Measurements from ENCODE around the gene GPATCH2L.

Gene GPATCH2L

DNA sequence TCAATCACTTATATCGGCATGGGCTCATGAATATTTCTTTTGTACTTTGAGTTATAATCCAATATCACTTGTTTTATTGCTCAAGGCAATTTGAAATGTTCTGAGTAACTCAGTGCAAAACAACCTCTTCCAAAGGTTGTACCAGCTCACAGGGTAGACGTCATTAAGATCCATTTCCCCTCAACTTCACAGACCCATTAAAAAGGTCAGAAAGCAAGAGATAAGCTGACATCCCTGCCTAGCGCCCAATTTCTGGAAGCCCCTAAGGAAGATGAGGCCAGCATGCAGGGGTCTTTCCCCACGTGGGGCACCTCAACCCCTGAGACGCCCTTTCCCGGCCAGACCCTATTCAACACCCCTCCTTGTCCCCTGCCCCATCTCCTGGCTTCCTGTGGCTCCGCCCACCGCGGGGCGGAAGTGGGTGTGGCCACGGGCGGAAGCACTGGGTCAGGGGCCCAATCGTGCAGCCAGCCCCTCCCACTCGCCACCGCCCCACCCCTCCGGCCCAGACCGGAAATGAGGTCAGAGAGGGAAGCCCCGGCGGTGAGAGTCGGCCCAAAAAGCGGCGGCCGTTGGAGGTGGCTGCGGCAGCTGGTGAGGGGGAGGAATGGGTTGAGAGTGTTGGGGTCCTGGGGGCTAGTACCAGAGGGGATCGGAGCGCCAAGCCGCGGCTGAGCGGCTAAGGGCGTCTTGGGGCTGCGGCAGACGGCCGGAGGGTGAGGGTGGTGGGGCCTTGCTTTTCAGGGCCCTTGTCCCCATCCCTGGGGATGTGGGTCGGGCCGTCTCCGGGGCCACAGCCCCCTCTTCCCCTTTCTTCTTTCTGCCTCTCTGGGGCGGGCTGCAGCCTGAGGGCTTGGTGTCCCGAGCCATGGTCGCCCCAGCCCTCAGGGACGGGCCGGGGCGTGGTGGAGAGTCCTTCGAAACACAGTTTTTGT lies at the start of gene GPATCH2L:
Gene GPATCH2L (plus strand): TSS at position 525 of the 935 bp plus-strand sequence. CDS start 2,442 bp downstream, outside the sequence.
- peak; percentile 100 for DNase-seq (ENCODE audit: low spot score)

DNA sequence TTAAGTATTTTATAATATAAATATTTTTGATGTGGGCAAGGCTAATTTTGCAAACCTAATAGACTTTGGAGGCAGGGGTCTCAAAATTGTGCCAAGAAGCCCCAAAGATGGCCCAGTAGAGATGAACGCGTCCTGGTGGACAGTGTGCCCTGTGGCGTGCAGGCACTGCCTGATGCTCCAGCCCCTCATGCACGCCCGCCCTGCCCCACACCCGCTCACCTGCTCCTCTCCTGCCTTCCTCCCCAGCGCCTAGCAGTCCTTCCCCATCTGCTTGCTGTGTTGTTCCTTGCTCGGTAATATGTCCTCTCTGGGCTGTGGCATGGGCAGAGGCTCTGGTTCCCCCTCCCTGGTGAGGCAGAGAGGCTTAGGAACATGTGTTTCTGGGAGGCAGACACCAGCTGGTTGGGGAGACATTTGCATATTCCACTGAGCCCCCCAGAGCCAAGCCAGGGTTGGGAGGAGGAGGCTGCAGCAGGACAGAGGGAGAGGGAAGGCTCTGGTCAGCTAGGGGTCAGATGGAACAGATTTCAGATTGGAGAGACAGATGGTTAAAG lies 46.8 kb upstream of the GPATCH2L start:
- no peak for DNase-seq (ENCODE audit: low spot score)

DNA sequence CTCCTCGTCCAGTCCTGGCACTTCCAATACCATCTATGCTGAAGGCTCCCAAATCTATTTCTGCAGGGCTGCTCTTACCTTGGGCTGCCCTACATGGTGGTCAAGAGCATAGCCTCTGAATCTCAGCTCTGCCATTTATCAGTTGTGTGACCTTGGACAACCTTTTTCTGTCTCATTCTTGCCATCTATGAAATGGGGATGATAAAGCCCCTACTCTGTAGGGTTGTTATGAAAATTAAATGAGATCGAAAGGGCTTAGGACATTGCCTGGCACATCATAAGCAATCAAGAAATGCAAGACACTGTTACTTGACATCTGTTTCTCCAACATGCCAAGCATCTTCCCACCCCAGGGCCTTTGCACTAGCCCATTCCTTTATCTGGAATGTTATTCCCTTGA lies 45.5 kb upstream of the GPATCH2L start:
- no peak for DNase-seq (ENCODE audit: low spot score)

DNA sequence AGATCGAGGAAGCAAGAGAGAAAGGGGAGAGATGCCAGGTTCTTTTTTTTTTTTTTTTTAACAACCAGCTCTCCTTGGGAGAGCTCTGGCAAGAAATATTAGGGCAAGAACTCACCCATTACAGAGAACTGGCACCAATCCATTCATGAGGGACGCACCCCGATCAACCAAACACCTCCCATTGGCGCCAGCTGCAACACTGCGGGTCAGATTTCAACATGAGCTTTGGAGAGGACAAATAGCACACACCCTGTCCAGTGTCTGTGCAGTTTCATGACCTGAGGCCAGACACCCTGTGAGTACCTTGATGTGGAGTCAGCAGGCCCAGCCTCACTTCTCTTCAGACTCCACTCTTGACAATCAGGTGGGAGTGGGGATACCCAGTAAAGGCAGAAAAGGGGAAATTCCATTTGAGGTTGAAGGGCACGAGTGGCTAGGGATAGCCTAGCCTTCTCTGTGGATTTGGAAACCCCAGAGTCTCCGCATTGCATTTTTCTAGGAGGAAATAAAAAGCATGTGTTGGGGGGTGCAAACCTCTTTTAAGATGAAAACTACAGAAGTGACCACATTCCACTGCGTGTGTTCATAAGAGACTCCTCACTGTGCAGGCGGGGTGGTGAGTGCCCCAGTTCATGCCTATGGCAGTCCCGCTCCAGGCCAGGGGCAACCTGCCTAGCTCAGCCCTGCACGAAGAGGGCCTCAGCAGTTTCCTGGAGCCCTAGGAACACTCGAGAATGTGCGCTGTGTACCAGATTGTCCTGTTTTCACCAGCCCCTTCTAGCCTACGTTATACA lies 42.4 kb upstream of the GPATCH2L start:
- DNase-seq (ENCODE audit: low spot score), result peak; percentile 51

DNA sequence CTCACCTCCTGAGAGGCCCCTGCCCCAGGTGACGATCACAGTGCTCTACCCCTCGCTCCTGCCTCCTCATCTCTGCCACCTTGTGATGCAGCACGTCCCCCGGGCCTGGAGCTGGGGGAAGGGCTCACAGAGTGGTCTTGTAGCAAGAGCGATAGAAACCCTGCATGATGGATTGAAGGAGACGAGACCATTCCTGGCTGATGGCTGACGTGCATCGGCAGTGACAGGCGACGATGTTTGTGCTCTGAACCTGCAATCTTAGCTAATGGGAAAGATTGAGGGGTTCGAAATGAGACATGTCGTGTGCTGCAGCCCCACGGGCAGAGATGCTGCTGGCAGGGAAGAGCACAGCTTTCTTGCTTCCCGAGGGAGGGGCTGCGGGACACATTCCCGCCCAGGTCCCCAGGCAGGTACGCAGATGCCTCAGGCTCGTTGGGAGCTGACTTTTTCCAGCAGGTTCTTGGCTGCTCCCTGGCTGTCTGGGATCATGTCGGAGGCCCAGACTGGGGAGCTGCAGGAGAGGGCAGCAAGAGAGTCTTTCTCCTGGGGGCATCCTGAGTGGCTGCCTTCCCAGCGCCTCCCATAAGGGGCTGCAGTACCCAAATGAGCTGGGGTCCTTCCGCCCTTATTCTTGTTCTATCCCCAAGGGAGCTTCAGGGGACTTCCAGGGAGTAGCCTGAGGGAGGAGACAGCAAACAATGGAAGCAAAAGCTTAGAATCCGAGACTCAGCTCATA lies 38.7 kb upstream of the GPATCH2L start:
- peak; percentile 56 for DNase-seq (ENCODE audit: low spot score)

DNA sequence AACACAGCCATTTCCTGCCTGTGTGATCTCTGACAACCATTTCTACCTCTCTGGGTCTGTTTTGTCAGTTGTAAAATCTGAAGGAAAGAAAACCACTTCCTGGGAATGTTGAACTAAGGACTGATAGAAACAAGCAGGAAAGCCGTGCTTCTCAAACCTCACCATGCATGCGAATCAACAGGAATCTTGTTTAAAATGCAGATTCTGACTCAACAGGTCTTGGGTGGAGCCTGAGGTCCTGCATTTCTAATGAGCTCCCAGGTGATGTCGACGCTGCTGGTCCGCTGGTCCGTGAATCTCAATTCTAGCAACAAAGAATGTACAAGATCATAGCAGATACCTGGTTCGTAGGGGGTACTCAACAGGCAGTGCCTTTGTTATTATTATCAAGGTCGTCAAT lies 38.0 kb upstream of the GPATCH2L start:
- DNase-seq (ENCODE audit: low spot score), result no peak

DNA sequence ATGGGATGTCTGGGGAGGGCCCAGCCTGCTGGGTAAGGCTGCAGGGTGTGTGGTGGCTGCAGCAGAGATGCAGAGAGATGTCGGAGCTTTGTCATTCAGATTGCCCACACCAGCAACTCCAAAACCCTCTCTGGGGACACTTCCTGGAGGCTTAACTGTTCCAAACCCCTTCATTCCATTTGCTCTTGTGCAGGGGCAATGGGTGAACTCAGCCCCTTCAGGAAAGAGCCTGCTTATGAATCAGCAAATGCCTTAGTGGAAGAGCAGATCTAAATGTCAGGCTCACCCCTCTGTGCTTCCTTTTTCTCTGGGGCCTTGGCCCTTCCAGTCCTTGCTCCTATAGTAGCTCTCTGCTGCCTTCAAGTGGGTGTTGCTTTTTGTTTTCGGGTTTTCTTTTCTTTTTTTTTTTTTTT lies 36.7 kb upstream of the GPATCH2L start:
- DNase-seq (ENCODE audit: low spot score), result peak; percentile 55

DNA sequence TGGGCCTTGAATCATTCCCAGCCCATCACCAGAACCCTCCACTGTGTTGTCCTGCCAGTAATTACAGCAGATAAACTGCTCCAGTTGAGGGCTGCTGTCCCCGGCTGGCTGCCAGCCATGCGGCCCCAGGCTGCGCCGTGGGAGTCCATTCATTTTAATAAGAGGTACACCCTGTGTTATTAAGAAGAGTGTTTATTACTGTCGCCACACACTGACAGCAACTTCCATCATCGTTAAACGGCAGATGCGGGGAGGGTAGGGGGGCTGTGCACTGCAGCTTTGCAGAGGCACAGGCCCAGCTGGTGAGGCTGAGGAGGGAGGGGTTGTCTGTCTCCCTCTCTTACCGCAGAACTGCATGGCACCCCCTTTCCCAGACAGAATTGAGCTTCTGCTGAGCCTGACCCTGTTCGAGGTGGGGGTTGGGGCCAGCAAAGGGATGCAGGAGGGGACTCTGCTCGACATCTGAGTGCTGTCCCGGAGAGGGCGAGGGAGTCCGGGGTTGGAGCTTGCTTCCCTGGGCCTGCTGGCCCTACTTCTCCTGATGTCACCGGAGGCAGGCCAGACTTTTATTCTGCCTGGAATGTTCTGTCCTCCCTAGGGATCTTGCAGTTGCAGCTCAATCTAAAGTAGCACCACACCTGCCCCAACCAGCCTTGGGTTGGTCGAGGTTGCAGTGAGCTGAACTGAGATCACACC lies 33.8 kb upstream of the GPATCH2L start:
- DNase-seq (ENCODE audit: low spot score), result no peak

DNA sequence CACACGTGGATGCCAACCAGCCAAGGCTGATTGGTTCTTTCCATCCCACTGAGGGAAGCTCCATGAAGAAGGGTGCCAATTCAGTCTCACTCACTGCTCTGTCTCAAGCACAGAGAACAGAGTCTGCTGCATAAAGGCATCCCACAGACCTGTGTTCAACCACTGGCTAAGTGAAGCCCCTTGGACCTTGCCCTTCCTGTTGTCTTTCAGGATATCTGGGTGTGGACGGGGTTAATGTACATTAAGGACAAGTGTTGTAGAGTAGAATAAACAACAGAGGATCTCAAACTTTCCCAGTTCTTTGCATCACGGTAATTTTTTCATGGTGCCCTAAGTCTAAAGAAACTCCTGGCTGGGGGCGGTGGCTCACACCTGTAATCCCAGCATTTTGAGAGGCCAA lies 33.1 kb upstream of the GPATCH2L start:
- no peak for DNase-seq (ENCODE audit: low spot score)

DNA sequence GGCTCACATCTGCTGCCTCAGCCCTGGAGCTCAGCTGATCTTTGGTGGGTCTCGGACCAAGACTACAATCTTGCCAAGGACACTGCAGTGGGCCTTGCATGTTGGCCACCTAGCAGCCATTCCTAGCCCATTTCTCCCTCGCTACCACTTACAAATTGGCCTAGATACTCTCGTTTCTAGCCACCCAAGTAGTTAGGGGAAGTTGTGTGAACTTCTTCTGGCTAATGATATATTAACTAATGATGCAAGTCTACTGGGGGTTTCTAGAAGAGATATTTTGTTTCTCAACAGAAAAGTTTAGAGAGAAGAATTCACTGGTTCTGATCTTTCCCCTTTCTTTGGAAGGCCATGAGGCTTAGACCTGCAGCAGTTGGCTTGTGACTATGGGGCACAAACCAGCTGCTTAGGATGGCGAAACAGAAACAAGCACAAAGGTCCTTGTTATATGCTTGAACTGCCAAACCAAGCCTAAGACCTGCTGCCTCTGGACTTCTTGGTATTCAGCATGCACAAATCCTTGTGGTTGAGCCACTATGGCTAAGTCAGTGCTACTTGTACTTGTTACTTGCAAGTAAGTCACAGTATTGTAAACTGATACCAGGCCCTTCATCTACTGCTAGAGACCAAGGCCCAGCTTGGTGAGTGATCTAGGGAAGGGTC lies 30.5 kb upstream of the GPATCH2L start:
- no peak for DNase-seq (ENCODE audit: low spot score)

DNA sequence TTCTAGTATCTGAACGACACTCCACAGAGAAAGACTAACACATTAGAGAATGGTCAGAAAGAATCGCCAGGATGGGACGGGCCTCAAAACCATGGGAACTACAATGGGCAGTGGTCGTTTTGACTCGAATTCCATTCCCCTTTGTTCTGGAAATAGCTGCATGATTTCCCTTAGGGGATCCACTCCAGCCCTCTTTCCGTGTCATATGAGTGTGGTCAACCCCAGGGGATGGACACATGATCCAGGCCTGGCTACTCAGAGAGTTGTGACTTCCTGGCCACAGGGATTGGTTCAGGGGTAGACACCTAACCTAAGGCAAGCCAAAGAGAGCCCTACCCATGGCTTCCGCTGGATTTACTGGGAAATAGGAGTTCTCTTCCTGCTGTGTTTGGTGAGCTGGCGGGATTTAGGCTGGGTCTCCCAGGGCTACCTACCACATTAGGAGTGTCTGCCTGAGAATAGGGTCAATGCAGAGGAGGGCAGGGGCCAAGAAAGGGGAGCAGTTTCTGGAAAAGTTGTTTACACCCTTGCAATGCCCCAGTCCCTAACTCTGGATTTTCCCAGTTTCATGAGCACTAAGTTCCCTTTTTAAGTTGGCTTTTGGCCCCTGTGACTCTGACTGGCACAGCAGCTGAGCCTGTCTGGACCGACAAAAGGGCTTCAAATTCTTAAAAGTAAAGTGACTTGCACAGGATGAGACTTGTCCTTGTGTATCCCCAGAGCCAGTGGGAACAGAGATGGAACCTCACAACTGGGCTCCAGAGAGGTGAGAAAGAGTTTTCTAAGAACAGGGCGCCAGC lies 28.1 kb upstream of the GPATCH2L start:
- DNase-seq (ENCODE audit: low spot score), result no peak

DNA sequence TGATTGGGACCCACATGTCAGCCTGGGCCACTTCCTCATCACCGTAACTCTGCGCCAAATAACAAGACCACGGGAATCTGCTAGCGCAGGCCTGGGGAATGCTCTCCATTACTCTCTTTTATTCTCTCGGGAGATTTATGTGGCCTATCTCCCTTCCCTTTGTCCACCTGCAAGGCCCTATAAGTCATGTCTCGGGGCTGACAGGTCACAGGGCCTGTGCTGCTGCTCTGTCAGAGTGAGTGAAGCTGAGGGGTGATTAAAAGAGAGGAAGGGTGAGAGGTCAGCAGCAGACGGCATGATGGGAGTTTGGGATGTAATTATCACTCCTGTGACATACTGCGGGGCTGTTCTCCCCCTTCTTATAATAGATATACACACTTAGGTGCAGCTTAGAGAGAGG lies 26.2 kb upstream of the GPATCH2L start:
- no peak for DNase-seq (ENCODE audit: low spot score)

DNA sequence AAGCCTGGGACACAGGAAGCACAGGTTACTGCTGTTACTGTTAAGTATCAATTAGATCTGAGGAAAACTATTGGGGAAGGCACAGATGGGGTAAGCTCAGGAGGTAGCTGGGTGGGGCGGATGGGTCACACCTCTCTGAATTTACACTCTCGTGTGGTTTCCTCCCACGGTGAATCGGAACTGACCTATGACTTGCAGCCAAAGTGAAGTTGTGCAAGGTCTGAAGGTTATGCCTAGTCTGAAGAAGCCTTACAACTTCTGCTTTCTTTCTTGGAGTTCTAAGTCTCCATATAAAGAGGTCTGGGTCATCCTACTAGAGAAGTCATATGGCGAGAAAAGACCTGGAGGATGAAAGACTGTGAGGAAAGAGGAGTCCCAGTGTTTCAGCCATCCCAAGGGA lies 25.6 kb upstream of the GPATCH2L start:
- no peak for DNase-seq (ENCODE audit: low spot score)

DNA sequence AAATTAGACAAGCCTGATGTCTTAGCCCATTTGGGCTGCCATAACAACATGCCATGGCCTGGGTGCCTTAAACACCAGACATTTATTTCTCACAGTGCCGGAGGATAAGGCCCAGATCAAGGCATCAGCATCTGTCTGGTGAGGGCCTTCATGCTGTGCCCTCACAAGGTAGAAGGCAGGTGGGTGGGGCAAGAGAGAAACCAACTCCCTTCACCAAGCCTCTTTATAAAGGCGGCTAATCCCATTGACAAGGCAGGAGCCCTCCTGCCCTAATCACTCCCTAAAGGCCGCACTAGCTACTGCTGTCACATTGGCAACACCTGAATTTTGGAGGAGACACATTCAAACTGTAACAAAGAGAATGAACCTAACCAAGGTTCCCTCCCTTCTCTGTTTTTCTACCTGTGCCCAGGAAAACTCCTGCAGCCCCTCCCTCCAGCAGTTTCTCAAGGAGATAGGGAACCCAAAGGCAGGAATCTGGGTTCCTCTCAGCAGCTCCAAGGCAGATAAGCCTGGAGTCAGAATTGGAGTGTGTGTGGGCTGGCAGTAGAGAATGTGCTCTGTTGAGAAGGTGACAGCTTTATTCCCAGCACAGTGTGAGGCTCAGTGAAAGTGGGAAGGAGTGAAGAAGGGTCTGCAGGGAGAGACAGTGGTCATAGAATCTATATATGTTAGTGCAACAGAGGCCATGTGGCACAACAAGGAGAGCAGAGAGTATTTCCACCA lies 21.7 kb upstream of the GPATCH2L start:
- no peak for DNase-seq (ENCODE audit: low spot score)

DNA sequence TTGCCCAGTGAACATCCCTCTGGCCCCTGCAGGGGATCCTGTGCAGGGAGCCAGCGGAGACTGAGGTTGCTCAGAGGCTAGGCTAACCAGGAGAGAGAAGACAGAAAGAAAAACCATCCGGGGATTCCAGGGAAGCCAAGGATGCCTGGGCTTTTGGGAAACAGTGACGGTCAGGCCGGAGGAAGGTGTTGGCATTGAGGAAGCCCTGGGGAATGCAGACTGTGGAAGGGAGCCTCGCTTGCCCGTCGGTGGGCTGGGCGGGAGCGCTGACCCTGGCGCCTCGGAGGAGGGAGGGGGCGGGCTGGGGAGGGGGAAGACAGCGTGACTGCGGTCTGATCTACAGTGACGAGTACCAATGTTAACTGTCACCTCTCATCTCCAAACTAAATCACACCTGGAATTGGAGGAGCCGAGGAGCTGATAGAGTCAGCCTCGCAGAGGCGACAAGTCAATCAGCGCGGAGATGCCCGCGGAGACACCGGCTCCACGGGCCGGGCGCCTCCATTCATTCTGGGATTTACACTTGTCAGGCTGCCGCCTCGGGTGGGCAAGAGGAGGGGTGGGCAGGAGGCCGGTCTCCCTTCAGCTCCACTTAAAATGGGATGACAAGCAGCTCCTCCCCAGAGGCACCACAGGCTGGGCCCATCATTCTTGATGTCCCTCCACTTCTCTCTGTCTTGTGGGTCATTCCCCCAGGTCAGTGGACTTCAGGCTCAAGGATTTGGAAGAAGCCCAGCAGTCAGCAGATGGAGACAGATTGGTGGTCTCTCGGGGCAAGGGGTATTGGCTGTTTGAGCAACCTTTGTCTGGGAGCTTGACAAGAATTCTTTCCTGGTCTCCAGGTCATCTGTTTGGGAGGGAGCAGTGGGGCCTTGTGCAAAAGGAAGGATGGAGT lies 20.4 kb upstream of the GPATCH2L start:
- peak; percentile 55 for DNase-seq (ENCODE audit: low spot score)

DNA sequence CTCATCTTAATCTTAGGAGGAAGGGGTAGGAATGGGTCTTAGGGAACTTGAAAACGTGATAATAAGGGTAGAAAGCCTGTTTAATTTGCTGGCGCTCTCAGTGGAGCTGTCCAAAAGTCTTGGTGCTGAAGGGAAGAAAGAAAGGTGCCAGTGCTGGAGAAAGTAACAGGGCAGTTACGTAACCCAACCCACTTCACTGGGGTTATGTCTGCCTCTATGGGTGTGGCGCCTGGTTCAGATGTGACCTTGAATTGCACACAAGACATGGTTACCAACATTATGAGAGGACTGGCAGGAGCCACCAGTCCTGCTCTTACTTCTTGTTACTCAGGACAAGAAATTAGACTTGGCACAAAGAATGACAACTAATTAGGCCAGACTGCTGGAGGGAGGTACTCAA lies 18.6 kb upstream of the GPATCH2L start:
- DNase-seq (ENCODE audit: low spot score), result peak; percentile 72

DNA sequence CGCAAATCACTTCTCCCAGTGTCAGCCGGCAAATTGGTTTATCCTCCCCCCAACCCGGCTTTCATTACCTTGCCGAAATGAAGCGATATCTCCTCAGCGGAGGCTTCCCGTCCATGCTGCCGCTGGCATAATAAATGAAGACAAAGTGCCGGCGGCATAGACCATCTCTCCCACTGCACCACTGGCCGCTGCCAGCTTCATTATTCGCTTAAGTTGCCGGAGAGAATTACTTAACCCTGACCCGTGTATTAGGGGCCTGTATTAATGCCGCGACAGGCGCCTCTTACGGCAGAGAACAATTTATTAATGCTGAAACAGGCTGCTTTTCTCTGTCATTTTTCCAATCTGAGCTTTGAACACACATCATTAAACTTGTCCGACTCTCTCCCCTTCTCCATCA lies 17.5 kb upstream of the GPATCH2L start:
- DNase-seq (ENCODE audit: low spot score), result no peak

DNA sequence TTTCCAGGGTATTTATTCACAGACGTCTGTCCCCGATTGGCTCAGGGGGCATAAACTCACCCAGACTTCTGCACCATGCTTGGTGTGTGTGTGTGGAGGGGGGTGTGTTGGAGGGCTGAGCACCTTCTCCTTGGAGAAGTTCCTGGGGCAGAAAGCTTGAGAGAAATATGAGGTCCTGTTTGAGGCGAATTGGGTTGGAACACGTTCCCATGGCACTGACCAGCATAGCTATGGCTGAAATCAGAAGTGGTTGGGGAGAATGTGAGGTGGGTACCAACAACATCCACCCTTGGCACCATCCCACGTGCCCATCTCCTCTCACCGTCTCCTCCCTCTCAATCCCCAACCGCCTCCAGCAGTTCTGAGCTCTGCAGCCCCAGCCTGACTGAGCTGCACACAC lies 16.0 kb upstream of the GPATCH2L start:
- no peak for DNase-seq (ENCODE audit: low spot score)
